Activated CD8-positive, alpha-beta T cell treated with anti-CD3 and anti-CD28 coated beads for 36 hours (primary cell): ENCODE data around the gene ACVRL1. TPM values are rescaled to one million over a fixed set of nuclear protein-coding genes. Genes with fewer than 3 reads are reported as not detected.
A peak's percentile ranks its signal among the peaks of the same experiment; 100 is the strongest.

ENCODE experiments used
- ATAC-seq: fragments of 200-7000 bp; cut with Tn5 transposase; one replicate; pipeline ENCODE4 v1.10.0; 2021; ENCODE audit warnings: mild to moderate bottlenecking, moderate library complexity
- CTCF ChIA-PET: fragments of 350-600 bp; sonication (Branson Sonifier 250); formaldehyde crosslinking; loops from one replicate; lab custom pipeline; 2021; ENCODE audit warnings: antibody characterized with exemption; lab: Charles Lee
- POLR2A ChIA-PET: fragments of 350-600 bp; sonication (Branson Sonifier 250); formaldehyde crosslinking; loops from one replicate; lab custom pipeline; 2021; ENCODE audit warnings: antibody characterized with exemption; lab: Charles Lee
- DNase-seq: peaks from one replicate; pipeline ENCODE4 v3.0.0-alpha.2; 2020
- H3K27ac Mint-ChIP-seq: one replicate; pipeline ENCODE4 v1.8.0; 2021; ENCODE audit warnings: mild to moderate bottlenecking, mixed read lengths
- H3K27me3 Mint-ChIP-seq: one replicate; pipeline ENCODE4 v1.8.0; 2021; ENCODE audit warnings: mixed read lengths
- H3K36me3 Mint-ChIP-seq: one replicate; pipeline ENCODE4 v1.8.0; 2021; ENCODE audit warnings: low read depth, mixed read lengths
- H3K4me1 Mint-ChIP-seq: one replicate; pipeline ENCODE4 v1.8.0; 2021; ENCODE audit warnings: low read depth, mixed read lengths
- H3K4me3 Mint-ChIP-seq: one replicate; pipeline ENCODE4 v1.8.0; 2021; ENCODE audit warnings: mild to moderate bottlenecking, moderate library complexity, mixed read lengths
- H3K9me3 Mint-ChIP-seq: one replicate; pipeline ENCODE4 v1.8.0; 2021; ENCODE audit warnings: mixed read lengths
- CTCF ChIP-seq: fragments of 200-600 bp; IDR thresholded peaks from one replicate; pipeline ENCODE4 v1.8.0; 2022; ENCODE audit warnings: antibody characterized with exemption, mild to moderate bottlenecking
- intact Hi-C: fragments of 100-400 bp; cut with micrococcal nuclease; formaldehyde crosslinking; loops from one replicate; pipeline ENCODE4 v1.10.0; 2022
- total RNA-seq, 2 experiments: library from RNA; stranded (reverse); gene quantifications; one replicate each; pipeline ENCODE4 v1.2.3, GENCODE V29; 2021

Gene ACVRL1
- total RNA-seq, 2 experiments from 2014 or later = not detected

- CTCF ChIA-PET = interaction anchor here (0.6 to 2.4 kb wide), 34 partner anchors 8 to 484 kb away, joined by 3 to 16 read pairs (median 4); partner anchors contain the start of genes ACVR1B and ACVRL1
- Mint-ChIP-seq H3K4me1 (peaks cover 6% of the 10 kb centered on the region), H3K36me3 (no peaks in the 10 kb centered on the region), H3K27me3 (no peaks in the 10 kb centered on the region), H3K4me3 (no peak overlapping the region), H3K27ac (no peak overlapping the region), H3K9me3 (no peaks in the 10 kb centered on the region)
- intact Hi-C loops = no loop called here
- TF ChIP-seq CTCF = no peak
- no peak for ATAC-seq
- POLR2A ChIA-PET = interaction anchor here (1.0 to 1.2 kb wide), 2 partner anchors 11 to 37 kb away, joined by 3 to 4 read pairs; no protein-coding TSS in a partner anchor
- no peak for DNase-seq
Measured at GRCh38 chr12:51922762-51923505, 15.6 kb downstream of the ACVRL1 start.

DNA sequence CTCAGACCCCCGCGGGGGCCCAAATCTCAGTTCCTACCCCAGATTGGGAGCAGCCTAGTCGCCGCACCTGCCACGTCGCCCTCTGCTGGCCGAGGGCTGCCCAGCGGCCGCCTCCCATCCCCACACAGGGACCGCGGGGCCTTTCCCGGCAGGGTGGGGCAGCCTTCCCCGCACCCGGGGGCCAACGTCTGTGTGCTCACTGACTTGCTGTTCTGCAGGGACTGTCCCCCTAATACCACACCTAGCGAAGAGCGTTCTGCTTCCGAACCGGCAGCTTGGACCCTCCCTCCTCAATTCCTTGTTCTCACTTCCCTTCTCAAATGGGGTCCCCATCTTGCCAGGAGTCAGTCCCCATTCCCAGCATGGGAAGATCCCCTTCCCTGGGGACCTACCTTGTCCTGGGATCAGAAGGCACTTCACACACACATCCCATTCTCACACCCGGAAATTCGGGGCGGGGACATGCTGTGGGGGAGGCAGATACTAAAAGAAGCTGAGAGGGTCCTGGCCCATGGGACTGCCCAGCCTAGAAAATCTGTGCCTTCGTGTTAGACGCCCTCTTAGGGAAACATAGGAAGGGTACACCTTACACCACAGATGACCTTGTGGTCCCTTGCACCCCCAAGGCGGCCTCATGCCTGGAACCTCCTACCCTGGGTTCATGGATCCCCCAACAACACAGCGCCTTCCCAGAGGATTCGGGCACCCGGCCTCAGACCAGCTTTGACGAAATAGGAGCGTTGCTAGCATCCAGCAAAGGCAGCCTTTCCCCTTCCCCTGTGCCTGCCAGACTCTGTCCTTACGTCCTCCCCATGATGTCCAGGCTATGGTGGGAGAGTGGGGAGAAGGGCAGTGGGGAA lies 16.4 kb downstream of the ACVRL1 start:
- CTCF ChIA-PET = interaction anchor here (0.6 to 2.4 kb wide), 33 partner anchors 8 to 295 kb away, joined by 3 to 16 read pairs (median 4); partner anchors contain the start of genes ACVR1B and ACVRL1
- no peak overlapping the region for H3K4me3 Mint-ChIP-seq

DNA sequence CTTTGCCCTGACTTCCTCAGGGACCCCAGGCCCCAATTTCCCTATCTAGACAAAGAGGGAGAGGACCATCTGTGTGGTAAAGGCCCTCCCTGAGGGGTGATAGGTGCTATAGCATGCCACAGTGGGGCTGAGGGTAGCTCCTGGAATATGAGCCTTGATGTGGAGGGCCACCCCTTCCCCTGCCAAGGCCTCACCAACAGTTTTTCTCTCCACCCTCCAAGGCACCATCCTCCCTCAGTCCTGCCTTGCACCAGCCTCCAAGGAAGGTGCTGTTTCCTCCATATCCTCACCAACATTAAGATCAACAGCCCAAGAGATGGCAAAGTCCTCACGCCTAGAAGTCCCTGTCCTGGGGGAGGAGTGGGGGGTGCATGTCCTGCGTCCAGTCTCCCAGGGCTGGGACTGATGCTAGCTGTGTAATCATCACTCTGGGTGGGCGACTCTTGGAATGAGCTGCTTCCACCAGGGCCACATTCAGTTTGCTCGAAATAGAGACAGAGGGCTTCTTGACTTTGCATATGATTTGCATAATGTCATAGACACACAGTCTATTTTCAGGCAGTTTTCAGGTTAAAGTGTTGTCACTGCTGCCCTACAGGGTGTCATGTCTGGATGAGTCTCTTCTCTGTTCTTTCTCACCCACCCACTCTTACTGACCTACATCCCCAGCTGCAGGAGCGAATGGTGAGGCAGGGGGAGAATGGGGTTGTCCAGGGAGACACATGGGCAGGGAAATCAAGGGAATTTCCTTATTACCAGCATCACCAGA lies 17.4 kb downstream of the ACVRL1 start:
- ChIA-PET CTCF (interaction anchor here (1.3 to 2.4 kb wide), 6 partner anchors 10 to 95 kb away, joined by 4 to 16 read pairs (median 10); partner anchors contain the start of gene ACVR1B), POLR2A (no interaction called here)
- DNase-seq (no peak), ATAC-seq (peak; percentile 37)
- Mint-ChIP-seq H3K27me3 (no peaks in the 10 kb centered on the region), H3K36me3 (no peaks in the 10 kb centered on the region), H3K4me3 (no peak overlapping the region), H3K4me1 (peaks cover 6% of the 10 kb centered on the region), H3K27ac (no peak overlapping the region), H3K9me3 (no peaks in the 10 kb centered on the region)
- no peak for TF ChIP-seq CTCF
- intact Hi-C loops = no loop called here

More for the DNA sequence above, 16.4 kb downstream of the ACVRL1 start:
- H3K27ac Mint-ChIP-seq = no peak overlapping the region
- peaks cover 6% of the 10 kb centered on the region for H3K4me1 Mint-ChIP-seq
- ATAC-seq = peak; percentile 89
- POLR2A ChIA-PET = interaction anchor here (1.0 kb wide), 1 partner anchor 38 kb away, joined by 4 read pairs; no protein-coding TSS in a partner anchor
- no peaks in the 10 kb centered on the region for H3K27me3 Mint-ChIP-seq
- DNase-seq = peak; percentile 73
- peak; percentile 91 for TF ChIP-seq CTCF
- intact Hi-C loops = no loop called here
- H3K9me3 Mint-ChIP-seq = no peaks in the 10 kb centered on the region
- no peaks in the 10 kb centered on the region for H3K36me3 Mint-ChIP-seq

DNA sequence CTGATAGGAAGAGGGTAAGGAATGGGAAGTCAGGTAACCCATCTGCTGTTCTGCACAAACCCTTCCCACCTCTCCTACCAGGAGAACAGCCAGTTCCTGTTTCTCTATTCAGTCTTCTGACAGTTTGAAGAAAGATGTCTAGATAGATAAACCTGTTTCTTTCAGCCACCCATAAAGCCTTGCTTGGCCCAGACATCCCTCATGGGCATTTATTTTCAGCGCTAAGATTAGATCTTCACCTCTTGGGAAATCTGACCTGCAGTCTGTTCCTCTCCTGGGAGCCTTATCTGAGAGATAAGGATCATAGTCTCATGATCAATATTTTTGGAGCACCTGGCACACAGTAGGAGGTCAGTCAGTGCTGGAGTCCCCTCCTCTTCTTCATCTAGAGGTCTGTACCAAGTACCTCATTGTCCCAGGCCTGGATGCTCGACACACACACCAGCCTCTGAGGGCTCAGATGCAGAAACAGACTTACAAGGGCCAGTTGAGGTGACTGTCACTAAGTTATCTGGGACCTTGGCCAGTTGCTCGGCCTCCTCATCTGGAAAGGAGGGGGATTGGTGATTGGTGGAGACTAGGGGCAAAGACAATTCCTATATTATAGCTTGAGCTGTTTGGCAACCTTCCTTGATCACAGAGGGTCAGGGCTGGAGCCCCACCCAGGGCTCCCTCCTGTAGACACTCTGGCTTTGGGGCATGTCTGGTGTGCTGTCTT lies 18.2 kb downstream of the ACVRL1 start:
- Mint-ChIP-seq H3K4me3 (no peak overlapping the region), H3K27ac (no peak overlapping the region), H3K4me1 (peaks cover 6% of the 10 kb centered on the region), H3K9me3 (no peaks in the 10 kb centered on the region), H3K36me3 (no peaks in the 10 kb centered on the region), H3K27me3 (no peaks in the 10 kb centered on the region)
- no peak for ATAC-seq
- ChIA-PET POLR2A (interaction anchor here (0.8 kb wide), 1 partner anchor 13 kb away, joined by 3 read pairs; no protein-coding TSS in a partner anchor), CTCF (interaction anchor here (0.9 to 2.9 kb wide), 14 partner anchors 25 to 100 kb away, joined by 3 to 46 read pairs (median 4); no protein-coding TSS in a partner anchor)
- DNase-seq = no peak
- intact Hi-C loops = loop anchor here (1.0 kb wide), 1 partner anchor 55 kb away; no protein-coding TSS in a partner anchor
- no peak for TF ChIP-seq CTCF
